Hippocampal formation (tissue), 2 donors: ENCODE data around the gene SLC9A5.

Experiments
- DNase-seq, 2 donors: peaks; one replicate each; lab custom pipeline; 2025; lab: John Stamatoyannopoulos, UW

Gene SLC9A5

GRCh38 chr16:67256701-67257230 is 8.0 kb downstream of the SLC9A5 start:
- DNase-seq, result no peak

- DNase-seq, result no peak
Measured at GRCh38 chr16:67257486-67258160, 8.8 kb downstream of the SLC9A5 start.

- DNase-seq, result no peak
Measured at GRCh38 chr16:67258161-67258835, 9.5 kb downstream of the SLC9A5 start.

- DNase-seq, result no peak
Measured at GRCh38 chr16:67259705-67260104, 10.9 kb downstream of the SLC9A5 start.

- no peak for DNase-seq
Measured at GRCh38 chr16:67260426-67261063, 11.8 kb downstream of the SLC9A5 start.

GRCh38 chr16:67263201-67263600 is 14.4 kb downstream of the SLC9A5 start:
- DNase-seq, result no peak

- DNase-seq, result no peak
Measured at GRCh38 chr16:67264277-67264676, 15.5 kb downstream of the SLC9A5 start.

GRCh38 chr16:67264866-67265265 is 16.1 kb downstream of the SLC9A5 start:
- DNase-seq, result no peak

- DNase-seq, result no peak
Measured at GRCh38 chr16:67265834-67266233, 17.1 kb downstream of the SLC9A5 start.

GRCh38 chr16:67268136-67268579 is 19.4 kb downstream of the SLC9A5 start:
- no peak for DNase-seq

- DNase-seq, result no peak
Measured at GRCh38 chr16:67269766-67270165, 21.0 kb downstream of the SLC9A5 start.

GRCh38 chr16:67270931-67271338 is 22.2 kb downstream of the SLC9A5 start:
- DNase-seq, result no peak

GRCh38 chr16:67271446-67271845 is 22.7 kb downstream of the SLC9A5 start:
- no peak for DNase-seq

GRCh38 chr16:67275321-67275720 is 26.5 kb downstream of the SLC9A5 start:
- no peak for DNase-seq

- DNase-seq, result no peak
Measured at GRCh38 chr16:67277294-67277998, 28.7 kb downstream of the SLC9A5 start.

- no peak for DNase-seq
Measured at GRCh38 chr16:67277999-67278772, 29.4 kb downstream of the SLC9A5 start.

GRCh38 chr16:67278773-67279295 is 30.1 kb downstream of the SLC9A5 start:
- no peak for DNase-seq

- DNase-seq, result peak; percentile 0 to 24
Measured at GRCh38 chr16:67279296-67280089, 30.7 kb downstream of the SLC9A5 start, which contains the start of gene PLEKHG4. Gene PLEKHG4, plus strand, starts transcription at chr16:67279532. Its CDS starts 513 bp downstream, at chr16:67280045.

GRCh38 chr16:67280090-67281015 is 31.6 kb downstream of the SLC9A5 start:
- no peak for DNase-seq
